Measurements from ENCODE around the gene XBP1. TPM values are rescaled to one million over a fixed set of nuclear protein-coding genes. Genes with fewer than 3 reads are reported as not detected.
"Not testable (repeated sequence)": the region's sequence is repeated elsewhere in the genome, so short reads cannot be mapped to it uniquely, and the experiment has no call there.

Gene XBP1
- polyA plus RNA-seq, 3 donors: 132 to 149 (median 136) TPM

DNA sequence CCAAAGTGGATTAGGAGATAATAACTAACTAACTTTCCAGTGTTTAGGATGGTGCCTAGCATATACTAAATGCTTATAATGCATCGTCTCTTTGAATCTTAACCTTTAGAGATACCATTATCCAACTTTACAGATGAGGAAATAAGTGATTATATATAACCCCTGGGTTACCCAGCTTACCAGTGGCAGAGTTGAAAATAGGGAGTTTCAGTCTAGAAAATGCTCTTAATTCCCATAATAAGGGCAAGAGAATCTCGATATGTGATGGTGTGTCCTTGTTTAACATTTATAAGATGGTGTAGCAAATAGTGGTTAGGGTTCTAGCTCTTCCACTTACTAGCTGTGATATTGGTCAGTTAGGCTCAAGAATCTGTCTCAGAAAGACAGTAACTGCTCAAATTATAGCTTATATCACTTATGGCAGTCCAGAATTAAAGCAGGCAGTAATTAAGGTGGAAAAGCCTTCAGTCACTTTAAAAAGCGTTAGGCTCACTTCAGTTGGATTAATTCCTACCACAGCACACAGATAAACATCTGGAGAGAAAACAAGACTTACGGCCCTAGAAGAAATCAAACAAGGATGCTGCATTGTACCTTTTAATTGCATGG lies 6.3 kb downstream of the XBP1 start:
- no peak for DNase-seq (ENCODE audit: low read depth in 3 of 3, low spot score in 2 of 3)

DNA sequence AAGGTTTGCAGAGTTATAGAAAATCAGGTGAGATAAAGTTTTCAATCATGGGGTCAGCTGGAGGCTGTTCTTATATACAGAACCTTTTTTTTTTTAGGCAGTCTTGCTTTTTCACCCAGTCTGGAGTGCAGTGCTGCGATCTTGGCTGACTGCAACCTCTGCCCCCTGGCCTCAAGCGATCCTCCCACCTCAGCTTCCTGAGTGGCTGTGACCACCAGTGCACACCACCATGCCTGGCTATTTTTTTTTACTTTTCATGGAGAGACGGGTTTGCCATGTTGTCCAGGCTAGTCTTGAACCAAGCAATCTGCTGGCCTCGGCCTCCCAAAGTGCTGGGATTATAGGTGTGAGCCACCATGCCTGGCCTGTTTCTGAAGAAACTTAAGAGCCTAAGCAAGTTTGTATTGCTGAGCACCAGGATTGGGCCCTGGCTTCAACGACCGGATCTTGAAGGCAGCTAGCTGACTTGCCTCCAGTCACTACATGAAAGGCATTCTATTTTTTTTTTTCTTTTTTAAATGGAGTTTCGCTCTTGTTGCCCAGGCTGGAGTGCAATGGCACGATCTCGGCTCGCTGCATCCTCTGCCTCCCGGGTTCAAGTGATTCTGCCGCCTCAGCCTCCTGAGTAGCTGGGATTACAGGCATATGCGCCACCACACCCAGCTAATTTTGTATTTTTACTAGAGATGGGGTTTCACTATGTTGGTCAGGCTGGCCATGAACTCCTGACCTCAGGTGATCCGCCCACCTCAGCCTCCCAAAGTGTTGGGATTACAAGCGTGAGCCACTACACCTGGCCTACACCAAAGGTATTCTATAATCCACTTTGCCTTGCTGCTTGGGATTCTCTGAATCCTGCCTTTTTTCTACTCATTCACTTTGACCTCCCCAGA lies 7.6 kb downstream of the XBP1 start:
- no peak for DNase-seq (ENCODE audit: low read depth in 3 of 3, low spot score in 2 of 3)

DNA sequence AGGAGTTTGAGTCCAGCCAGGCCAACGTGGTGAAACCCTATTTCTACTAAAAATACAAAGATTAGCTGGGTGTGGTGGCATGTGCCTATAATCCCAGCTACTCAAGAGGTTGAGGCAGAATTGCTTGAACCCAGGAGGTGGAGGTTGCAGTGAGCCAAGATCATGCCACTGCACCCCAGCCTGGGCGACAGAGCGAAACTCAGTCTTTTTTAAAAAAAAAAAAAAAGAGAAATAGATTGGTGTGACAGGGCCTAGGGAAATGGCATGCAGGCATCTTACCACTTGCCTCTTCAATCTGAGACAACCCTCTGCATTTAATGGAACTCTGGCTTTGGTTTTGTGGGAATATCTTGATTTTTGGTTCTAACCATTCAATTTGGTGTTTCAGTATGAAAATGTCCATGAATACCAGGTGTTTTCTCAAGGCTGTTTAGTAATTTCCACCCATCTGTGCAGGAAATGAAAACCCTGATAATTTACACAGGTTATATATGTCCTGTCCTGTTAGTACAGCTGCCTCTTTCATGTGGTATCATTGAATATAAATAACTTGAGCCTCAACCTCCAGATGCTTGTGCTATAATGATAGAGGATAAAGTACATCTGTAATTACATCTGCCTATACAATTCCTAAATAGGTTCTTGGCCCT lies 8.4 kb downstream of the XBP1 start:
- DNase-seq (ENCODE audit: low read depth in 3 of 3, low spot score in 2 of 3): no peak

DNA sequence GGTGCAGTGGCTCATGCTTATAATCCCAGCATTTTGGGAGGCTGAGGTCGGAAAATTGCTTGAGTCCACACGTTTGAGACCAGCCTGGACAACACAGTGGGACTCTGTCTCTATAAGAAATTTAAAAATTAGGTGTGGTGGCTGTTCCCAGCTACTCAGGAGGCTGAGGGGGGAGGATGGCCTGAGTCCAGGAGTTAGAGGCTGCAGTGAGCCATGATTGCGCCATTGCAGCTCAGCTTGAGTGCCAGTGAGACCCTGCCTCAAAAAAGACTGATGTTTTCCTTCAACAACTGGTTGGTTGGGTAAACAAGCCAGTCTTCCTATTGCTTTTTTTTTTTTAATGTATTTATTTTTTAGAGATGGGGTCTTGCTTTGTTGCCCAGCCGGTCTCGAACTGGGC lies 9.2 kb downstream of the XBP1 start:
- no peak for DNase-seq (ENCODE audit: low read depth in 3 of 3, low spot score in 2 of 3)

DNA sequence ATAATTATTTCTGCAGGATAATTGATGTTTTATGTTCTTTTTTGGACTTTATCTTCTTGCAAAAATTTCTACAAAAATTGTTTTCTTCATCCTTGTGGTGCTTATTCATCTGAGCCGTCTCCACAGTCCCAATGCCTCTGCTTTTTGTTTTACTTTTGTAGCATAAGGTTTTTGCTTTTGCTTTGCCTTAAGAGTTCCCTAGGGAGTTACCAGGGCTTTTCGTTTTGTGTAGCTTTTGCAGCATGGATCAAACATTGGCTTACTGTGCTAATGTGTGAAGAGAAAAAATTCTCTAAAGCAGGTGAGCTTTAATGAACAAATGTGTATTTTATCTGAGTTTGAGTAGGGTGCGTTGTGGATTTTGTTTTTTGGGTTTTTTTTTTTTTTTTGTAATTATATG lies 11.8 kb downstream of the XBP1 start:
- DNase-seq (ENCODE audit: low read depth in 3 of 3, low spot score in 2 of 3): no peak

DNA sequence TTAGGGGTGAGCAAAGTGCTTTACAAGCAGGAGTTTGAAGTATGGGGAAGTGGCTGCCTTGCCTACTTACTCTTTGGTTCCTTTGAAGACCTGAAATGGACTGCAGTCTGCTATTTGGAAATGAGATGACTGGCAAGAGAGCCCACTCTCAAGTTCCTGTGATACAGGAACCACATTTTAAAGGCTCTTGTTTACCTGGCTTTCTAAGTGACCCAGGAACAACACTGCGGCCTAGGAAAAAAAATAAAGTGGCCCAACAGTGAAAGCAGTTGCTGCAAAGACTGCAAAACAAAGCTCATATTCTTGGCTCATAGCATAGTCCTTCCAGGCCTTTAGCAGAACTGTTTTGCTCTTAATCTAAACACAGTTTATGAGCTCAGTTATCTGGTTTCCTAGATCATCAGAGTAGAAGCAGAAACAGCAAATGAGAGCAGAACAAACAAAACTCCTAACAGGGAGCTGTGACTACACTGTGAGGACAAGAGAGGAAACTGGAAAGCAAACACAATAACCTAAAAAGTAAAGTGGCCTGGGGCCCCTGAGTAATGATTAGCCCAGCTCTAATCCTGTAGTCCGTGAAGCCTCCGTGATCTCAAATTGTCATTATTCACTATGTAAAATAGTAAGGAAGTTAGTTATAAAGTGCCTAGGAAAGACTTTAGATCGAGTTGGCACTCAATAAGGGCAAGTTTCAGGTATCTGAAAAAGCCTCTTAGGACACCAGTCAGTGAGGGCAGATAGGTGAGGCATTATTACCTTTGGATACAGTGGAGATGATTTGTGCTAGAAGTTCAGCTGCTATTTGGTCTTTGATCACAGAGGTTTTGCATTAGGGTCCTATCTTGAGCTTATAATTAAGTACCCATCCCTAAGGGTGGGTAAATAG lies 16.3 kb downstream of the XBP1 start:
- DNase-seq (ENCODE audit: low read depth in 3 of 3, low spot score in 2 of 3): no peak

DNA sequence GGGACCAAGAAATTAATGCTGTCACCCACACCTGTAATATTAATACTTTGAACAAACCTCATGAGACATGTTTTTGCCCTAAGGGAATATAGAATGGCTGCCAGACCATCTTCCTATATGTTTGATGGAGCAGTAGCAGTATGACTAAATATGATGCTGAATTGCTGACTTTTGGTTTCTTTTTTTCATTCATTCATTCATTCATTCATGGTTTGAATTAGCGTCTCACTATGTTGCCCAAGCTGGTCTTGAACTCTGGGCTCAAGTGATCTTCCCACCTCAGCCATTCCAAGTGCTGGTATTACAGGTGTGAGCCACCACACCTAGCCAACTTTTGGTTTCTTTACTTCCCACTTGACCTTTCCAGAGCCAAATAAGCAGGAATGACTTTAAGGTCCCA lies 20.1 kb downstream of the XBP1 start:
- no peak for DNase-seq (ENCODE audit: low read depth in 3 of 3, low spot score in 2 of 3)

DNA sequence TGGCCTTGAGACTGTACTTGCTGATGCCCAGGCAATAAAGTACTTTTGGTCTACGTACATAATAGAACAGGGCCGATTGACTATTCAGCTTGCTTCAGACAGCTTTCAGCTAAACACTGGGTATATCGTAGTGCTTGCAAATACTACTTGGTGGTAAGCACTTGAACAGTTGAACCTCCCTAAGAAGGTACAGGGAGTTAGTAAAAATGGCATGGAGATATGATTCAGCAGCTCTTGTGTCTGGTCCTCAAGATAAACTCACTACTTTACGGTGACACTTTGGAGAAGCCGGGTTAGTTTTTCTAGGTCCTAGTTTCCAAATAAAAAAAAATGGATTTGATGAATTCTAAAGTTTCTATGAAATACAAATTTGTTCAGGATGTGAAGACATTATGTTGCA lies 20.5 kb downstream of the XBP1 start:
- no peak for DNase-seq (ENCODE audit: low read depth in 3 of 3, low spot score in 2 of 3)

DNA sequence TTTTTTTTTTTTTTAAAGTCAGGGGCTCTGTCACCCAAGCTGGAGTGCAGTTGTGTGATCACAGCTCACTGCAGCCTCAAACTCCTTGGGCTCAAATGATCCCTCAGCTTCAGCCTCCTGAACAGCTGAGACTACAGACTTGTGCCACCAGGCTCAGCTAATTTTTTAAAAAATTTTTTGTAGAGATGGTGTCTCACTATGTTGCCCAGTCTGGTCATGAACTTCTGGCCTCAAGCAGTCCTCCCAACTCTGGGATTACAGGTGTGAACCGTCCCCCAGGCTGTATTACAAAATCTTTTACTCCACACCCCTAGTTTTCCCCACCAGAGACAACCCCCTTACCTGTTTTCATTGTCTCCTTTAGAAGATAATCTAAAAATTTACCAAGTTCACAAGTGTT lies 26.0 kb downstream of the XBP1 start:
- no peak for DNase-seq (ENCODE audit: low read depth in 3 of 3, low spot score in 2 of 3)

DNA sequence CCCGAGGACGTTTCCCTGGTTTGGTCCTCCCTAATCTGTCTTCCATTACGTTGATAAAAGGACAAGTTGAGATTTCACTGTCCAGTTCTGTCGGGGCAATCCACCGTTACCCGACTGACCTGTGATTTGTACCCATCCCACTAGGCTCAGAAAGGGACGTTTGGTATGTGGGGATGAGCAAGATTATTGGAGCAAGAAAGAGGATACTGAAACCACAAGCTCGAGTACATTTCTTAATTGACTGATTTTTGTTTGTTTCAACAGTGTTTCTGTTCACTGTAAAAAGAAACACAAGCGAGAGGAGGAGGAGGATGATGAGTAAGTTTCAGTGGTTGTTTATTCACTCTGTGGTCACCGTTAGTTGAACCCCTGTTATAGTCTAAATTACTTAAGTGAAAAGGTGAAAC lies 26.9 kb downstream of the XBP1 start:
- no peak for DNase-seq (ENCODE audit: low read depth in 3 of 3, low spot score in 2 of 3)

DNA sequence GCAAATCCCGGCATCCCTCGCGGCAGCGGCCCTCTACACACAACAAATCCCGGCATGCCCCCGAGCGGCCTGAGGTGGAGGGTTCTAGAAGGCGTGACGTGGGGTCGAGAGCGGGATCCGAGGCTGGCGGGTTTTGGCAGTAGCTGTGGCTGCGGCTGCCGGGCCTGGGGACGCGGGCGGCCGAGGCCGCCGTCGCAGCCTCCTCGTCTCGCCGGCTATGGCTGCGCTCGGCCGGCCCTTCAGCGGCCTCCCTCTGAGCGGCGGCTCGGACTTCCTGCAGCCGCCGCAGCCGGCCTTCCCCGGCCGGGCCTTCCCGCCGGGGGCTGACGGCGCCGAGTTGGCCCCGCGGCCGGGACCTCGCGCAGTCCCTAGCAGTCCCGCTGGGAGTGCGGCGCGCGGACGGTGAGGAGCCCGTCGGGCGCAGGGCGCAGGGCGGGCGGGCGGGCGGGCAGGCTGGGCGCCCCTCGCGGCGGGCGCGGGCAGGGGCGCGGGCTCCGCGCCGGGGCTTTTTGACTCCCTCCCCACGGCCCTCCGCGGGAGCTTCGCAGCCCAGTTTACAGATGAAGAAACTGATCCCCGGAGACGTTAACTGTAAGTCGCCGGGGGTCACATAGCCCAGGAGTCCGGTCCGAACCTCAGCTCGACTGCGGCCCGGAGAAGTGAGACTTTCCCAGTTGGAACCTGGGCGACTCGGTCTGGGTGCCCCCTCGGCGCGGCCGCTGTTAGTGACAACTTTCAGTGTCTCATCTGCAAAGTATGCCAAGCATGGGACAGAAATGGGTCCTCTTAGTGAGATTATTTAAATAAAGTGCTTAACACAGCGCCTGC lies 27.5 kb downstream of the XBP1 start, which contains the start of gene CCDC117:
Gene CCDC117, plus strand, starts transcription at position 63 of the 828 bp plus-strand sequence. Its CDS starts 155 bp downstream, at position 218.
- peak; percentile 90 to 93 (median 93) for DNase-seq (ENCODE audit: low read depth in 3 of 3, low spot score in 2 of 3)

DNA sequence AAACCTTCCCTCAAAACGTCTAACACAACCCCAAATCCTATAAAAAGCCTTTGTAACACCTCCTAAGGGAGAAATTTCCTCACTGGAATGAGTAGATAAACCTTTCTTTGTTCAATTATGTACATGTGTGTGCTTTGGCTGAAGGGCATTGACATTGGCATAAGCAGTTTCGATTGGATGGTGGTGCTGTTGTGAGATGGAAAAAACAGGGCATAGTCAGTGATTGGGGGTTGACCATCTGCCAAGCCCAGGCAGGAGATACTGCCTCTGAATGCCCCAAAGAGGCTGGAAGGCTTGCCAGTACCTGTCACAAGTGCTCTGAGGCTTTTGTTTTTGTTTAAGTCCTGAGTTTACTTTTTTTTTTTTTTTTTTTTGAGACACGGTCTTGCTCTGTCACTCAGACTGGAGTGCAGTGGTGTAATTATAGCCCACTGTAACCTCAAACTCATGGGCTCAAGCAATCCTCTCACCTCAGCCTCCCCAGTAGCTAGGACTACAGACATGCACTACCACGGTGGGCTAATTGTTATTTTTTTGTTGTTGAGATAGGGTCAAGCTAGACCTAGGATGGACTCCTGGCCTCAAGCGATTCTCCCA lies 29.1 kb downstream of the XBP1 start:
- DNase-seq (ENCODE audit: low read depth in 3 of 3, low spot score in 2 of 3): no peak

DNA sequence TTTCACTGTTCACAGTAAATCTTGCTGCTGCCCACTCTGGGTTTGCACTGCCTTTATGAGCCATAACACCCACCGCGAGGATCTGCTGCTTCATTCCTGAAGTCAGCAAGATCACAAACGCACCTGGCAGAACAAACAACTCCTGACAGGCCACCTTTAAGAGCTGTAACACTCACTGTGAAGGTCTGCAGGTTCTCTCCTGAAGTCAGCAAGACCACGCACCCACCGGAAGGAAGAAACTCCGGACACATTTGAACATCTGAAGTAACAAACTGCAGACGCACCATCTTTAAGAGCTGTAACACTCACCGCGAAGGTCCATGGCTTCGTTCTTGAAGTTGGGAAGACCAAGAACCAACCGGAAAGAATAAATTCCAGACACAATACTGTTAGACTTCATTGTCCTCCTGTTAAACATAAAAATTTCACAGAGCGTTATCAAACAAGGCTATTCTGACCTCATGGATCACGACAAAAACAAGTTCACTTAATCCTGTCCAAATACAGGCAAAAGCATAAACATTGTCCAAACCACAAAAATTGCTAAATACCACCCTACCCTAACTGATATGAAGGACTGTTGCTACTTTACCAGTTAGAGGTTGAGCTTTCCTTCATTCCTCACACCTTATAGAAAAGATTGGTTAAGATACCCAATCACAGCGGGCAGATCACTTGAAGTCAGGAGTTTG lies 30.8 kb downstream of the XBP1 start:
- DNase-seq (ENCODE audit: low read depth in 3 of 3, low spot score in 2 of 3): no peak

DNA sequence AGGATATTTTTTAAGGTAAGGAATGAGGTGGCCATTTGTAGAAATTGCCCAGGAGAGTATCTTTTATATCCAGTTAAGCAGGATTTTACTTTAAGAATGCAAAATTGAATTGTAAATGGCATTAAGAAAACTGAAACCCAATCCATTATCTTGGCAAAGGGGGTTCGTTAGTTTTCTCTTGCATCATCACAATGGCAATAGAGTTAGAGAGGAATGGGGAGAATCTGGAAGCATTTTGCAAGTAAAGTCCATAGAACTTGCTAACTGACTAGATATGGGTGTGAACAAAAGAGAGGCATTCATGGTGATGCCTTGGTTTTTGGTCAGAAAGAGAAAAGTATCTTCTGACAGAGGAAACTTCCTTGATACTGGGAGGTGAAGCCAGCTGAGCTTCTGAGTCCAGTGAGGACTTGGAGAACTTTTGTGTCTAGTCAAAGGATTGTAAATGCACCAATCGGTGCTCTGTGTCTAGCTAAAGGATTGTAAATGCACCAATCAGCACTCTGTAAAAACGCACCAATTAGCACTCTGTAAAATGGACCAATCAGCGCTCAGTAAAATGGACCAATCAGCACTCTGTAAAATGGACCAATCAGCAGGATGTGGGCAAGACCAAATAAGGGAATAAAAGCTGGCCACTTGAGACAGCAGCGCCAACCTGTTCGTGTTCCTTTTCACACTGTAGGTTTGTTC lies 31.5 kb downstream of the XBP1 start:
- DNase-seq (ENCODE audit: low read depth in 3 of 3, low spot score in 2 of 3): no peak

DNA sequence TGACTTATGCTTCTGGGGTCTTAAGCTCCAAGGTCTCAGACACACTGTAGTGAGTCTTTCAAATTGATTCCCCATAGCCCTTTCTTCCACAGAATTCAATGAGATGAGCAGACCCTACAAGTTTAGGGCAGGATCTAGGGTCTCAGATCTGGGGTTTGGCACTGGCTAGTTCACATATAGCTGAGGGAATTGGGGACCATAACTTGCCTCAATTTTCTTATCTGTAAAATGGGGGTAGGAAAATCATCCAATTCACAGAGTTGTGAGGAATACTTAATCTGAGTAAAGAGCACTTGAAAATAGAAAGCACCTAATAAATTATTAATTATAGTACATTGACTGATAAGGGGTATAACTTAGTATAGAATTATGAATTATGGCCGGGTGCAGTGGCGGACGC lies 33.7 kb downstream of the XBP1 start:
- DNase-seq (ENCODE audit: low read depth in 3 of 3, low spot score in 2 of 3): no peak

DNA sequence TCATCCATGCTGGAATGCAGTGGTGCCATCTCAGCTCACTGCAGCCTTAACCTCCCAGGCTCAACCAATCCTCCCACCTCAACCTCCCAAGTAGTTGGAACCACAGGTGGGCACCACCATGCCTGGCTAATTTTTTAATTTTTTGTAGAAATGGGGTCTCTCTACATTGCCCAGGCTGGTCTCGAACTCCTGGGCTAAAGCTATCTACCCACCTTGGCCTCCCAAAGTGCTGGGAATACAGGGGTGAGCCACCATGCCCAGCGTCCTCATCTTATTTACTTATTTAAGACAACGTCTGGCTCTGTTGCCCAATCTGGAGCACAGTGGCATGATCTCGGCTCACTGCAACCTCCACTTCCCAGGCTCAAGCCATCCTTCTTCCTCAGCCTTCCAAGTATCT lies 38.4 kb downstream of the XBP1 start:
- not testable (repeated sequence) for DNase-seq (ENCODE audit: low read depth in 3 of 3, low spot score in 2 of 3)

DNA sequence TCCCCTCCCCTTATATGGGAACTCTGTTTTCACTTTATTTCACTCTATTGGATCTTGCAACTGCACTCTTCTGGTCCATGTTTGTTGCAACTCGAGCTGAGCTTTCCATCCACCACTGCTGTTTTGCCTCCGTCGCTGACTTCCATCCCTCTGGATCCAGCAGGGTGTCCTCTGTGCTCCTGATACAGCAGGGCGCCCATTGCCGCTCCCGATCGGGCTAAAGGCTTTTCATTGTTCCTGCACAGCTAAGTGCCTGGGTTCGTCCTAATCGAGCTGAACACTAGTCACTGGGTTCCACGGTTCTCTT lies 39.0 kb downstream of the XBP1 start:
- no peak for DNase-seq (ENCODE audit: low read depth in 3 of 3, low spot score in 2 of 3)

DNA sequence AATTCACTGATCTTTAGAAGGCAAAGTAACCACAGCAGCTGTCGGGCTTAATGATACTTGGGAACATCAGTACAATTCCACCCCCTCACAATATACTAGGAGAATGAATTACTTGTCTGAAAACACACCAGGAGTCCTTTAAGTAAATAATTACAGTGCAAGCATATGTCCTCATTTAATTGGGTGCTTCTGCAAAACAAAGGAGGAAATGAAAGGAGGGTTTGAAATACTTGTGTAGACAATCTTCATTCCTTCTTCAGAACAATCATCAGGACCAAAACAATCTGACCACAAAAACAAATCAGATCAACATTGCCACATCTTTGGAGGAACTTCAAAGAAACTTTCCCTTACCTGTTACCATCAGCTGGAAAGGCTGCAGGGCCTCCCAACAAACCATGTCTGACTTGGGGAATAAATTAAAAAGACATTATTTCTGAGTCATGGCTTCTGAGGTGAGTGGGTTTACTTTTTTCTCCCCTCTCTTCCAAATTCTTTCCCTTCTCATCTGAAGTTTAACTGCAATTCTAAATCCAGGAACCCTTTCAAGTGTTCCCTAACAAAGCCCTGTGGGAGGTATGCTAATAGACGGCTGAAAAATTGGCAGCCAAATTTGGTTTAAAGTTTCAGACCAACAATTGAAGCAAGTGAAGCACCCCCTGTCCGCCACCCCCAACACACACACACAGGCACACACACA lies 40.4 kb downstream of the XBP1 start:
- DNase-seq (ENCODE audit: low read depth in 3 of 3, low spot score in 2 of 3): no peak
